ENCODE data around the gene FYN. TPM values are rescaled to one million over a fixed set of nuclear protein-coding genes. Genes with fewer than 3 reads are reported as not detected.

Gene FYN
- total and polyA plus RNA-seq, 4 donors: 11.2 to 28.3 (median 19.7) TPM

GRCh38 chr6:111806561-111807497 is 66.4 kb downstream of the FYN start:
- H3K9me3 ChIP-seq (ENCODE audit: control insufficient read depth in 4 of 4, low read length in 3 of 4): no peaks in the 10 kb centered on the region
- H3K27ac ChIP-seq (ENCODE audit: low read depth in 1 of 2, low read length in 2 of 2): no peak overlapping the region
- H3K9ac ChIP-seq (ENCODE audit: low read depth in 1 of 2, low read length in 2 of 2): no peak overlapping the region
- no peaks in the 10 kb centered on the region for H3K27me3 ChIP-seq (ENCODE audit: control insufficient read depth in 4 of 4, insufficient read depth in 4 of 4, low read length in 3 of 4)
- no peak for DNase-seq (ENCODE audit: low spot score)
- no peak overlapping the region for H3K4me3 ChIP-seq (ENCODE audit: low read depth in 1 of 3, low read length in 3 of 3)
- TF ChIP-seq NR2F2 (IDR thresholded peaks at IDR 0.05) (no peak), ATF3 (IDR thresholded peaks at IDR 0.05) (no peak), GABPA (IDR thresholded peaks at IDR 0.05 in 1 of 2, conservative IDR thresholded peaks at IDR 0.05 in 1 of 2) (no peak), FOXA2 (IDR thresholded peaks at IDR 0.05) (no peak), REST (IDR thresholded peaks at IDR 0.05) (no peak)
- TF ChIP-seq, protein P1, sequence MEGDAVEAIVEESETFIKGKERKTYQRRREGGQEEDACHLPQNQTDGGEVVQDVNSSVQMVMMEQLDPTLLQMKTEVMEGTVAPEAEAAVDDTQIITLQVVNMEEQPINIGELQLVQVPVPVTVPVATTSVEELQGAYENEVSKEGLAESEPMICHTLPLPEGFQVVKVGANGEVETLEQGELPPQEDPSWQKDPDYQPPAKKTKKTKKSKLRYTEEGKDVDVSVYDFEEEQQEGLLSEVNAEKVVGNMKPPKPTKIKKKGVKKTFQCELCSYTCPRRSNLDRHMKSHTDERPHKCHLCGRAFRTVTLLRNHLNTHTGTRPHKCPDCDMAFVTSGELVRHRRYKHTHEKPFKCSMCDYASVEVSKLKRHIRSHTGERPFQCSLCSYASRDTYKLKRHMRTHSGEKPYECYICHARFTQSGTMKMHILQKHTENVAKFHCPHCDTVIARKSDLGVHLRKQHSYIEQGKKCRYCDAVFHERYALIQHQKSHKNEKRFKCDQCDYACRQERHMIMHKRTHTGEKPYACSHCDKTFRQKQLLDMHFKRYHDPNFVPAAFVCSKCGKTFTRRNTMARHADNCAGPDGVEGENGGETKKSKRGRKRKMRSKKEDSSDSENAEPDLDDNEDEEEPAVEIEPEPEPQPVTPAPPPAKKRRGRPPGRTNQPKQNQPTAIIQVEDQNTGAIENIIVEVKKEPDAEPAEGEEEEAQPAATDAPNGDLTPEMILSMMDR (IDR thresholded peaks at IDR 0.05; ENCODE audit: low read depth, low read length, missing input control): no peak
- H3K36me3 ChIP-seq (ENCODE audit: control insufficient read depth in 4 of 4, insufficient read depth in 3 of 4, low read depth in 1 of 4, low read length in 3 of 4): no peaks in the 10 kb centered on the region
- 86% methylated on average over 9 of the region's 9 CpGs for WGBS
- H3K4me1 ChIP-seq (ENCODE audit: control insufficient read depth in 4 of 4, insufficient read depth in 4 of 4, low read length in 3 of 4): peaks cover 0 to 2% (median 0%) of the 10 kb centered on the region in 4 donors

GRCh38 chr6:111806165-111806547 is 67.1 kb downstream of the FYN start:
- WGBS: 77% methylated on average over 5 of the region's 5 CpGs
- TF ChIP-seq FOXA1 (IDR thresholded peaks at IDR 0.05): no peak
- no peak for TF ChIP-seq TAF1 (conservative IDR thresholded peaks at IDR 0.05)
- TF ChIP-seq HNF4G (IDR thresholded peaks at IDR 0.05): no peak
- no peak for DNase-seq (ENCODE audit: low spot score)
- no peak overlapping the region for H3K4me3 ChIP-seq (ENCODE audit: low read depth in 1 of 3, low read length in 3 of 3)
- peaks cover 0 to 2% (median 0%) of the 10 kb centered on the region in 4 donors for H3K4me1 ChIP-seq (ENCODE audit: control insufficient read depth in 4 of 4, insufficient read depth in 4 of 4, low read length in 3 of 4)
- H3K27me3 ChIP-seq (ENCODE audit: control insufficient read depth in 4 of 4, insufficient read depth in 4 of 4, low read length in 3 of 4): no peaks in the 10 kb centered on the region
- no peak overlapping the region for H3K27ac ChIP-seq (ENCODE audit: low read depth in 1 of 2, low read length in 2 of 2)
- H3K36me3 ChIP-seq (ENCODE audit: control insufficient read depth in 4 of 4, insufficient read depth in 3 of 4, low read depth in 1 of 4, low read length in 3 of 4): no peaks in the 10 kb centered on the region
- no peaks in the 10 kb centered on the region for H3K9me3 ChIP-seq (ENCODE audit: control insufficient read depth in 4 of 4, low read length in 3 of 4)
- no peak overlapping the region for H3K9ac ChIP-seq (ENCODE audit: low read depth in 1 of 2, low read length in 2 of 2)

GRCh38 chr6:111805511-111806164 is 67.6 kb downstream of the FYN start:
- WGBS: 72% methylated on average over 7 of the region's 7 CpGs
- DNase-seq (ENCODE audit: low spot score): no peak
- H3K27me3 ChIP-seq (ENCODE audit: control insufficient read depth in 4 of 4, insufficient read depth in 4 of 4, low read length in 3 of 4): no peaks in the 10 kb centered on the region
- H3K9me3 ChIP-seq (ENCODE audit: control insufficient read depth in 4 of 4, low read length in 3 of 4): no peaks in the 10 kb centered on the region
- no peak overlapping the region for H3K27ac ChIP-seq (ENCODE audit: low read depth in 1 of 2, low read length in 2 of 2)
- H3K36me3 ChIP-seq (ENCODE audit: control insufficient read depth in 4 of 4, insufficient read depth in 3 of 4, low read depth in 1 of 4, low read length in 3 of 4): no peaks in the 10 kb centered on the region
- H3K4me3 ChIP-seq (ENCODE audit: low read depth in 1 of 3, low read length in 3 of 3): no peak overlapping the region
- no peak for TF ChIP-seq TAF1 (conservative IDR thresholded peaks at IDR 0.05)
- peaks cover 0 to 2% (median 0%) of the 10 kb centered on the region in 4 donors for H3K4me1 ChIP-seq (ENCODE audit: control insufficient read depth in 4 of 4, insufficient read depth in 4 of 4, low read length in 3 of 4)
- H3K9ac ChIP-seq (ENCODE audit: low read depth in 1 of 2, low read length in 2 of 2): no peak overlapping the region
